ENCODE results near the gene TRIP13.
"Not testable (repeated sequence)": the region's sequence is repeated elsewhere in the genome, so short reads cannot be mapped to it uniquely, and the experiment has no call there.

Gene TRIP13, protein sequence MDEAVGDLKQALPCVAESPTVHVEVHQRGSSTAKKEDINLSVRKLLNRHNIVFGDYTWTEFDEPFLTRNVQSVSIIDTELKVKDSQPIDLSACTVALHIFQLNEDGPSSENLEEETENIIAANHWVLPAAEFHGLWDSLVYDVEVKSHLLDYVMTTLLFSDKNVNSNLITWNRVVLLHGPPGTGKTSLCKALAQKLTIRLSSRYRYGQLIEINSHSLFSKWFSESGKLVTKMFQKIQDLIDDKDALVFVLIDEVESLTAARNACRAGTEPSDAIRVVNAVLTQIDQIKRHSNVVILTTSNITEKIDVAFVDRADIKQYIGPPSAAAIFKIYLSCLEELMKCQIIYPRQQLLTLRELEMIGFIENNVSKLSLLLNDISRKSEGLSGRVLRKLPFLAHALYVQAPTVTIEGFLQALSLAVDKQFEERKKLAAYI

DNA sequence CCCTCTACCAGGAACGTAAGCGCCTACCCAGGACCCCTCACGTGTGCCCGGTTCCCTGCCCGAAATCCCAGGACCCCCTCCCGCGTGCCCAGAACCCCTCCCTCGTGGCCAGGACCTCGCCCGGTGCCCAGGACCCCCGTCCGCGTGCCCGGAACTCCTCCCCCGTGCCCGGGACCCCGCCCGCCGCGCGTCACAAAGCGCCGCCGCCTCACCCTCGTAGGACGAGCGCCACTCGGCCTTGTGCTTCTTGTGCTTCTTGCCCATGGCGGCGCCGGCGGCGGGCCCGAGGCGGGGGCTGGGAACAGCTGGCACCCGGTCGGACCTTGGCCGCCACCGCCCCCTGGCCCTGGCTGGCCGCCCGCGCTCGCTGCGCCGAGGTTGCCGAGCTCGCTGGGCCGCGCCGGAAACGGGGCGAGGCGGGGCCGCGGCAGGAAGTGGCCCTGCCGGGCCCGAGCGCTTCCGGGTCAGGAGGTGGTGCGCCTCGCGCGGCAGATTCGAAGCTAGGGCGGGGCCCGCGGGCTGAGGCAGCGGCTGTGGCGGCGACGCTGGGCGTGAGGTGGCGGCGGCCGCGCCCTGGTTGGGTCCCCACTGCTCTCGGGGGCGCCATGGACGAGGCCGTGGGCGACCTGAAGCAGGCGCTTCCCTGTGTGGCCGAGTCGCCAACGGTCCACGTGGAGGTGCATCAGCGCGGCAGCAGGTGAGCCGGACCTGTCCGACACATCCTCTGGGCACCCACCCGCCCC lies at the start of gene TRIP13, which contains the start of gene BRD9:
Gene TRIP13 (plus strand): TSS at position 491 of the 743 bp plus-strand sequence. CDS start 115 bp downstream, at position 606.
Gene BRD9 (minus strand): TSS at position 408 of the 743 bp plus-strand sequence. CDS start 144 bp downstream, at position 264.
- peak; percentile 32 to 88 (median 69) for DNase-seq

DNA sequence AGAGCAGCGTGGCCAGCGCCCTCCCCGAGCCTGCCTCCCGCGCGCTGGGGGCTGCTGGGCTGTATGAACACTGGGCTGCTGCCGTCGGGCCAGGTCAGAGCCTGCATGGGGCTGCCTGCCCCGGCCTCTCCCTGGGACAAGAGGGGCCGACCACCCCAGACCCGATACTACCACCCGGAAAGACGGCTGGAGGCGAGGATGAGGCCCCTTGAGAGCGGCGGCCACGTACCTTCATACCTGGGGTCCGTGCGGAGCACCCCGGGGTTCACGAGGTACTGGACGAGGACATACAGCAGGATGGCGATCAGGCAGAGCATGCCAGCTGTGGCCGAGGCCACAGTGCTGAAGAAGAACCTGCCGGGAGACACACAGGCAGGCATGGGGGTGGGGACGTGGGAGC lies 49.3 kb upstream of the TRIP13 start:
- not testable (repeated sequence) for DNase-seq

DNA sequence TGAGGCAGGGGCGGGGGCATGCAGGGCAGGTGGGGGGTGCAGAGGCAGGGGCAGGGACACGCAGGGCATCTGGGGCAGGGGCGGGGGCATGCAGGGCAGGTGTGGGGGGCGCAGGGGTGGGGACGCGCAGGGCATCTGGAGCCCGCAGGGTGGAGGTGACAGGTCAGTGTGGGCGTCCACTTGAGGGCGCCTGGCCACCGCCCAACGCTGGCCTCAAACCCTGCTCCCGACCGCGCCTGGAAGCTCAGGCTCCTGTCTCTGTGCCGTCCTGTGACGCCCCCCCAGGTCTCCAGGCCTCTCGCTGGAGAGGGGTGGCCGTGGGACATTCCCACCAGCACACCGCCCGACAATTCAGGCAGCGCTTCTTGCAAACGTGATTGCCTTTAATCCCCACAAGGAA lies 48.8 kb upstream of the TRIP13 start:
- not testable (repeated sequence) for DNase-seq

DNA sequence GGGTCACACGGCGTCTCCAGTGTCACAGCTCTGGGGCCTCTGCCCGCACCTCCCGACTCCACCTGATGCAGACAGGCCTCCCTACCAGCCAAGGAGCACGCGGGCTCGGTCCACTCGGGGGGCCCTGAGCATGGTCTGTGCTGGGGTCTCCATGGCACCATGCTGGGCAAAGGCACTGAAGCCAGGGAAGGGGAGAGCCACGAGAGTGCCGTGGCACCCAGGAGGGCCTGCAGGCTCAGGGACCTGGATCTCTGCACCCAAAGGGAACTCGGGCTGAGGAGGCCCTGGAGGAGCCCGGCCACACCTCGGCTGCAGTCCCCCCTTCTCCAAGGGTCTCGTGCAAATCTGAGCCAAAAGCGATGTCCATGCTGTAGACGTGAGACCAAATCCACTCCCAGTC lies 48.3 kb upstream of the TRIP13 start:
- not testable (repeated sequence) for DNase-seq

DNA sequence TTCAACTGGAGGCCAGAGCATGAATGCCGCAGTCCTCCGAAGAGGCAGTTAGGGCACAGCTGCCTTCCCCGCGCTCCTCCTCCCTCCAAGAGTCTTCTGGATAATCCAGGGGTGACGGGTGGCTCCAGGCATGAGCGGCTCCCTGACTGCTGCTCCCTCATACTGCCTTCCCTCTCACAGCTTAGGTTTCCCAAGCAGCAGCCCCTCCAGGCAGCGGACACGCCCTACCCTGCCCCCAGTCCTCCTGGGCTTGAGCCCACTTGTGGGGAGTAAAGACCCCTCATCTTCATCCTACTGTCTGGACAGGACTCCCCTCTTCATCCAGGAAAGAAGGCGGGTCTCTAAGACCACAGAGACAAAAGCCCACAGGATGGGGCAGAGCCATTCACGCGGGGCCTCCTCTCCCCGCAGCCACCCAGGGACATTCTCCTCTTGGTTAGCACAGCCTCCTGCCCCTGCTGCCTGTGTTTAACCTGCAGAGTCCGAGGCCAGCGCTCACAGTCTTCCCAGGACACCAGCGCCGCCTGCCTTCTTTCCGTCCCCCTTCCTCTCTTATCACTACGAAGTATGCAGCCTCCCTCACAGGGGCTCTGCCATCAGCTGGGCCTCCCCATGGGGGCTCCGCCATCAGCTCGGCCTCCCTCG lies 47.5 kb upstream of the TRIP13 start:
- not testable (repeated sequence) for DNase-seq

DNA sequence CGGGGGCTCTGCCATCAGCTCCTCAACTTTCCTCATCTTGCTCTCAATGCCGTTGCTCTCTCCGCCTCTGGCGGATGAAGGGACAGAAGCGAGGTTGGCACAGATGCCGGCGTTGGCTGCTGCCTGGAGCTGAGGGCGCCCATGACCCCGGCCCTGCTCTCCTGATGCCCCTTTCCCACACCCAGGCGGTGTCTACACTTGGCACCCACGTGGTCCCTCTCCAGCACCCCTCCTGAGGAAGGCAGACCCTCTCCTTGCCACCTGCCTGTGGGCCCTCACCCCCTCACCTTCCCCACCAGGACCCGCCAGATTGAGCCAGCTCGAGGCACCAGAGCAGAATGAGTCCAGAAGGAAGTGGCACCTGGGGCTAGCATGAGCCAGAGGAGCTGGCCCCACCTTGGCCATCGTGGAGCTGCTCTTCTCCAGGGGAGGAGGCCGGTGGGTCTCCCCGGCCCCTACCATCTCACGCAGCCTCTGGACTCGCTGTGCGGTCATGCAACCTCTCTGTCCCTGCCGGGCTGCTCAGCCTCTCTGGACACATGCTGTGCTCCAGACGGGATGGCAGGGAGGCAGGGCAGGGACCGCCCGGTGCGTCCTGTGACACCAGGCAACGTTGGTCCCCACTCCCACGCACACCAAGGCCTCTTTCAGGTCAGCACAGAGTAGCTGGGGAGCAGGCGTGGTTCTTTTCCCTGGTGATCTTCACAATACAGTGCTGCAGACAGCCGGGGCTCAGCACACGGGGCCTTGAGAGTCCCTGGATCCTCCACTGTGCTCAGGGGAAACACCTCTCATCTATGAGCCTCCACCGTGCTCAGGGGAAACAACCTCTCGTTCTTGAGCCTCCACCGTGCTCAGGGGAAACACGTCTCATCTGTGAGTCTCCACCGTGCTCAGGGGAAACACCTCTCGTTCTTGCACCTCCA lies 46.7 kb upstream of the TRIP13 start:
- DNase-seq: not testable (repeated sequence)

DNA sequence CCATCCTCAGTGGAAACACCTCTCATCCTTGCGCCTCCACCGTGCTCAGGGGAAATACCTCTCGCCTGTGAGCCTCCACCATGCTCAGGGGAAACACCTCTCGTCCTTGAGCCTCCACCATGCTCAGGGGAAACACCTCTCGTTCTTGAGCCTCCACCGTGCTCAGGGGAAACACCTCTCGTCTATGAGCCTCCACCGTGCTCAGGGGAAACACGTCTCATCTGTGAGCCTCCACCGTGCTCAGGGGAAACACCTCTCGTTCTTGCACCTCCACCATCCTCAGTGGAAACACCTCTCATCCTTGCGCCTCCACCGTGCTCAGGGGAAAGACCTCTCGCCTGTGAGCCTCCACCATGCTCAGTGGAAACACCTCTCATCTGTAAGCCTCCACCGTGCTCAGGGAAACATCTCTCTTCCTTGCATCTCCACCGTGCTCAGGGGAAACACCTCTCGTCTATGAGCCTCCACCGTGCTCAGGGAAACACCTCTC lies 46.0 kb upstream of the TRIP13 start:
- DNase-seq: not testable (repeated sequence)

DNA sequence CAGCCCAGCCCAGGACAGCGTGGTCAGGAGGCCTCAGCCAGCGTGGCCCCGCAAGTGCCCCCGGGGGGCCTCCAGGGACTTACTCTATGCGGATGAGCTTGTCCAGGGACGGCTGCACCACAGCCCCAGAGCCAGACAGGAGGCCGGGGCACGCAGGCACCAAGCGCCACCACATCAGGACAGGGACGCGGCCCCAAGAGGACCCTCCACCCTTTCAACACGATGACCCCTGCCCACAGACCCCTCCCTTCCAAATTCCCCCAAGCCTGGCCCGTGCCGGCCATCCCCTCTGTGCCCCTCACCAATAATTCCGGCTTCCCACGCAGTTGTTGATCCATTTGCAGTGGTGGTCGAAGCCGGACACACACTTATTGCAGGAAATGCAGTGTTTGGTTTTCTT lies 45.5 kb upstream of the TRIP13 start:
- not testable (repeated sequence) for DNase-seq

DNA sequence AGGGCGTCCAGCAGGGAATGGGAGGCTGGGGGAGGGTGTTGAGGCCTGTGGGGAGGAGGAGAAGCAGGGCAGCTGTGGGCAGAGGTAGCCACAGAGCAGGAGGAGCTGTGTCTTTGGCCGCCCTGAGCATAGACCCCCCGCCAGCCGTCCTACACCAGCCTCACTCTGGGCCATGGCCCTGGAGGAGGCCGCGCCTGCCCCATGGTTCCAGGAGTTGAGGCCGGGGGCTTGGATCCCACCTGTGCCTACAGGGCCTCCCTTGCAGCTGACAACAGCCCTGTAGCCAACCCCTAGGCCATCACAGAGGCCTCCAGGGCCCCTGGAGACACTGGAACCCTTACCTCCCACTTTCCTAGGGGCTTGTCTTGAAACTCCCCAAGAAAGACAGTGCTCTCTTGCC lies 44.9 kb upstream of the TRIP13 start:
- not testable (repeated sequence) for DNase-seq

DNA sequence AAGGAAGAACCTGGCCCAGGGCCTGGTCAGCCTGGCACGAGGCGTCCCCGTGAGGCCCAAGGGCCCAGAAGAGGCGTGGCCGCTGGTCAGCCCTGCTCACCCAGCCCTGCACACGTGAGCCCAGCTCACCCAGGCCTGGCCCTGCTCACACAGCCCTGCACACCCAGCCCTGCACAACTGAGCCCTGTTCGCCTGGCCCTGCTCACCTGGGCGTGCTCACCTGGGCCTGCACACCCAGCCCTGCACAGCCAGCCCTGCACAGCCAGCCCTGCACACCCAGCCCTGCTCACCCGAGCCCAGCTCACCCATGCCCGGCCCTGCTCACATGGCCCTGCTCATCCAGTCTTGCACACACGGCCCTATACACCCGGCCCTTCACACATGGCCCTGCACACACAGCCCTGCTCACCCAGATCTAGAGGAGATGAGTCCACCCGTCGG lies 44.0 kb upstream of the TRIP13 start:
- no peak for DNase-seq

DNA sequence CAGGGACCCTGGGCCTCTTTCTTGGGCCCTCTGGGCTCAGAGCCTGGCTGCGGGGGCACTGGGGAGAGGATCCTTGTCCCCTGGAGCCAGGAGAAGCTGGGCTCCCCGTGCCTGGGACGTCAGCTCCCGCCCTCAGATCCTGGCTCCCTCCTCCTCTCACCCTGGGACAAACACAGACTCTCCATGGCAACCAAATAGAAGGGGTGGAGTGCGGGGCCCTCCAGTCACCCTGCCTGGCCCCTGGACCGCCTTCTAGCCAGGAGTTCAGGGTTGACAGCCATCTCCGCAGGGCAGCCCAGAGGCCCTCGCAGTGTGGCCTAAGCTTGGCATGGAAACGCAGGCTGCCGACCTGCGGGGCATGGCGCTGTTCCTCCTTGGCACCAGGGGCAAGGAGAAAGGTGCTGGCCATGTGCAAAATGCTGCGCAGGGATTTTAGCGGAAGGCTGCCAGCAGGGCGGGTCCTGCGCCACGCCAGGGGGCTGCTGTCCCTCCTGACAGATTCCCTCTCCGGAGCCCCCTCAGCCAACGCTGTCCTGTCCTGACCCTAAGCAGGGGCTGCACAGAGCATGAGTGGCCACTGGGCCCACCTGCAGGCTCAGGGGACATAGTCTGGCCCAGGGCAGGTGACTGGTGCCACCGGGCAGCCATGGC lies 42.9 kb upstream of the TRIP13 start:
- no peak for DNase-seq

DNA sequence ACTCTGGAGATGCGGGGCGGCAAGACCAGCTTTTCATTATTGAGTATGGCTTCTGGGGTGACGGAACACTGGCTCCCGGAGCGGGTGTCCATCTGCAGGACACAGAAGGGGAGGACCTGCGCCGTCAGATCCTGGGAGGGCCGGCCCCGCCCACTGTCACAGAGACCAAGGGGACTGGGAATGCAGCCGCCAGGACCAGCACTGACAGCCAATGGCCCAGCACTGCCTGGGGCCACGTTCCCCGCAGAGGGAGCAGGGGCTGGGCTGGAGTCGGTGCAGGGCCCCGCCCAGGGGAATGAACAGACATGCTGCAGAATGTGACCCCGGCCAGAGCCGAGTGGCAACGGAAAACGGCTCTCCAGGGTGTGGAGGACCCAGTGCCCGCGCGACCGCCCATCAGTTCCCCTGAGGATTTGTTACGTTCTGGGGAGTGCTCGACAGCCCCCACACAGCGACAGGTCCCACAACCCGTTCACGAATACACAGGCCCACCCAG lies 42.1 kb upstream of the TRIP13 start, which contains the start of gene ZDHHC11:
Gene ZDHHC11 (minus strand): TSS at position 476 of the 496 bp plus-strand sequence. CDS start 384 bp downstream, at position 92.
- DNase-seq: peak in 2 of 51 donors; percentile 8 to 10

DNA sequence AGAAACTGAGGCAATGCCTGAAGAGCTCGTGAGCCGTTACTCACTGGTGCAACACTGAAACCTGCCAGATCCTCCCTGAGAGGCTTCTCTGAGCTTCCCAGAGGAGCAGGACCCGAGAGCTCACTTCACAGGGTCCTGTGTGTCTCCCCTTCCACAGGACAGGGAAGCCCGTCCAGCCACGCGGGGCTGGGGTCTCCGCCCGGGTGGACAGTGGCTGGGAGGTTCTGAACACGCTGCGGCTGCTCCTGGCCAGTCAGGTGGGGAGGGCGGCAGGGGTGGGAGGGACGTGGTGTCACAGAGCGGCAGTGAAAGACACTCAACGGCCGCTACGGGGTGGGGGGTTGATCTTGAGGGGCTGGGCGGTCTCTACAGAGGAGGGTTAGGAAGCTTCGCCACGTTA lies 41.6 kb upstream of the TRIP13 start:
- no peak for DNase-seq

DNA sequence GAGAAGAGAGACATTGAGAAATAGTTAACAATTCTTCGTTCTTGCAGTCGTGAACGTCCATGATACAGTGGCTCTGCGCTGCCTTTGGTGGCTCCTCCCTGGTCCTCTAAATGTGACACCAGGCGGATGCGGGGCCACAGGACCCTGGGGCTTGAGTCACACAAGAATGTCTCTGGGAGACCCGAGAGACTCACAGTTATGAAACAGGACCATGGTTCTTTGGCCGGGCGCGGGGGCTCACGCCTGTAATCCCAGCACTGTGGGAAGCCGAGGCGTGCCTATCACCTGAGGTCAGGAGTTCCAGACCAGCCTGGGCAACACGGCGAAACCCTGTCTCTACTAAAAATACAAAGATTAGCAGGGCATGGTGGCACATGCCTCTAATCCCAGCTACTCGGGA lies 41.1 kb upstream of the TRIP13 start:
- no peak for DNase-seq

DNA sequence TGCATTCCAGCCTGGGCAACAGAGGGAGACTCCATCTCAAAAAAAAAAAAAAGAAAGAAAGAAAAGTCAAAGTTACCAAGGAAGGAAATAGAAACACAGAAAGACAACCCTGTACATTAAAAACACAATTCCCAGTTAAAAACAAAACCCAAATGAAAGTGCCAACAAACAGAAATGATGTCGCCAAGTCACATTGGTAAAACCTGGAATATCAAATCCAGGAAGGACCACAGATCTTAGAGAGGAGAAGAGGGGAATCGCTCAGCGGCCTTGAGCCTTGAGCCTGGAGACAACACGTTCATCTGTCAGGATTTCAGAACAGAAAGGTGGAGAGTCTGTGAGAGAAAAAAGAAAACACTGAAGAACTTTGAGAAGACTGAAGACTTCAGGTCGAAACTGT lies 40.7 kb upstream of the TRIP13 start:
- DNase-seq: no peak

DNA sequence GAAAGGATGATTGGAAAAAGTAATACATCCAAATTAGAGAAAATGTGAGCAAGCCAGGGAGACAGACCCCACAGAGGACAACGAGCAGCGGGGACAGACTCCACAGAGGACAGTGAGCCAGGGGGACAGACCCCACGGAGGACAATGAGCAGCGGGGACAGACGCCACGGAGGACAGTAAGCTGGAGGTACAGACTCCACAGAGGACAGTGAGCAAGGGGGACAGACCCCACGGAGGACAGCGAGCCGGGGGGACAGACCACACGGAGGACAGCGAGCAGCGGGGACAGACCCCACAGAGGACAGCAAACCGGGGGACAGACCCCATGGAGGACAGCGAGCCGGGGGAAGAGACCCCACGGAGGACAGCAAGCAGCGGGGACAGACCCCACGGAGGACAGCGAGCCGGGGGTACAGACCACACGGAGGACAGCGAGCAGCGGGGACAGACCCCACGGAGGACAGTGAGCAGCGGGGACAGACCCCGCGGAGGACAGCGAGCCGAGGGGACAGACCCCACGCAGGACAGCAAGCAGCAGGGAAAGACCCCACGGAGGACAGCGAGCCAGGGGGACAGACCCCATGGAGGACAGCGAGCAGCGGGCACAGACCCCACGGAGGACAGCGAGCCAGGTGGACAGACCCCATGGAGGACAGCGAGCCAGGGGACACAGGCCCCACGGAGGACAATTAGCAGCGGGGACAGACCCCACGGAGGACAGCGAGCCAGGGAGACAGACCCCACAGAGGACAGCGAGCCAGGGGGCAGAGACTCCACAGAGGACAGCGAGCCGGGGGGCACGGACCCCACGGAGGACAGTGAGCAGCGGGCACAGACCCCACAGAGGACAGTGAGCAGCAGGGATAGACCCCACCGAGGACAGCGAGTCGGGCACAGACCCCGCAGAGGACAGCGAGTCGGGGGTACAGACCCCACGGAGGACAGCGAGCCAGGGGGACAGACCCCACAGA lies 40.0 kb upstream of the TRIP13 start:
- no peak for DNase-seq

DNA sequence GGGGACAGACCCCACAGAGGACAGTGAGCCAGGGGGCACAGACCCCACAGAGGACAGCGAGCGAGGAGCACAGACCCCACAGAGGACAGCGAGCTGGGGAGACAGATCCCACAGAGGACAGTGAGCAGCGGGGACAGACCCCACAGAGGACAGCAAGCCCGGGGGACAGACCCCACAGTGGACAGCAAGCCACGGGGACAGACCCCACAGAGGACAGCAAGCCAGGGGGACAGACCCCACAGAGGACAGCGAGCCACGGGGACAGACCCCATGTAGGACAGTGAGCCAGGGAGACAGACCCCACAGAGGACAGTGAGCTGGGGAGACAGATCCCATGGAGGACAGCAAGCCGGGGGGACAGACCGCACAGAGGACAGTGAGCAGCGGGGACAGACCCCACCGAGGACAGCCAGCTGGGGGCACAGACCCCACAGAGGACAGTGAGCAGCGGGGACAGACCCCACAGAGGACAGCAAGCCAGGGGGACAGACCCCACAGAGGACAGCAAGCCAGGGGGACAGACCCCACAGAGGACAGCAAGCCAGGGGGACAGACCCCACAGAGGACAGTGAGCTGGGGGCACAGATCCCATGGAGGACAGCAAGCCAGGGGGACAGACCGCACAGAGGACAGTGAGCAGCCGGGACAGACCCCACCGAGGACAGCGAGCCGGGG lies 39.1 kb upstream of the TRIP13 start:
- DNase-seq: not testable (repeated sequence)

DNA sequence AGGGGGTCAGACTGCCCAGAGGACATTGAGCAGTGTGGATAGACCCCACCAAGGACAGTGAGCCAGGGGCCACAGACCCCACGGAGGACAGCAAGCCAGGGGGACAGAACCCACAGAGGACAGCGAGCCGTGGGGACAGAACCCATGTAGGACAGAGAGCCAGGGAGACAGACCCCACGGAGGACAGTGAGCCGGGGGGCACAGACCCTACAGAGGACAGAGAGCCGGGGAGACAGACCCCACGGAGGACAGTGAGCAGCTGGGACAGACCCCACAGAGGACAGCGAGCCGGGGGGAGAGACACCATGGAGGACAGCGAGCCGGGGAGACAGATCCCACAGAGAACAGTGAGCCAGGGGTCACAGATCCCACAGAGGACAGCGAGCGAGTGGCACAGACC lies 38.5 kb upstream of the TRIP13 start:
- DNase-seq: no peak

Measured in hypothalamus (tissue), 51 donors.